Upper lobe of left lung (tissue), 4 donors: ENCODE data around the gene PIGN.

ENCODE experiments used
- CTCF ChIP-seq, 6 experiments: fragments of 450-650 bp in 4 of 6; fragments of 200-600 bp in 2 of 6; sonication (generic) in 2 of 6; IDR thresholded peaks; one replicate each; pipeline ENCODE4 v1.5.1; 2016 to 2019; ENCODE audit warnings: antibody characterized with exemption in 6 of 6
- EP300 ChIP-seq, 4 donors: sonication (generic); formaldehyde crosslinking; IDR thresholded peaks; one replicate each; pipeline ENCODE4 v1.5.1; 2017; ENCODE audit warnings: antibody characterized with exemption in 4 of 4, control low read depth in 2 of 4
- POLR2A ChIP-seq, 4 donors: fragments of 450-650 bp; IDR thresholded peaks; one replicate each; pipeline ENCODE4 v1.5.1; 2016 to 2017; ENCODE audit warnings: antibody characterized with exemption in 4 of 4, mild to moderate bottlenecking in 2 of 4

- TF ChIP-seq CTCF (IDR thresholded peaks at IDR 0.05) (no peak), POLR2A (IDR thresholded peaks at IDR 0.05) (no peak), EP300 (IDR thresholded peaks at IDR 0.05) (no peak)
Measured at GRCh38 chr18:62164310-62164709, 22.5 kb downstream of the PIGN start.
